Measurements from ENCODE around the gene S100B. TPM values are rescaled to one million over a fixed set of nuclear protein-coding genes. Genes with fewer than 3 reads are reported as not detected.

Gene S100B
- total and polyA plus RNA-seq, 2 of the 8 experiments (the other 6 are each of a cell fraction or from before 2014, with no cell fraction given) = 0.36 to 0.69 TPM

DNA sequence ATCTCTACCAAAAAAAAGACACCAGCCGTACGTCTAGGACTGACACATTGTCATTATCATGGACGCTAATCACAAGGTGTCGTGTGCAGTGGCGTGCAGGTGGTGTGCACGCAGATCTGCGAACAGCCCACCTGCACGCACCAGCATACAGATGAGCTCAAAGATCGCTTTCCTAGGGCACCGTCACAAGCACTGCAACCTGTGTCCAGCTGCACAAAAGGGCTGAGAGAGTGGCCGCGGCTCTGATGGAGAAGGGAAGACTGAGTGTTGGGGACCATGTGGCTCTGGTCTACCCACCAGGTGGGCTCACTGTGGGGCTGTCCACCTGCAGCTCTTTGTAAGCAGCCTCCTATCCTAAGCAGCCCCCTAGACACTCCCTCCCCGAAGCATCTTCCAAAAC lies 50.9 kb downstream of the S100B start:
- no peak for TF ChIP-seq EGR1 (IDR thresholded peaks at IDR 0.05; ENCODE audit: borderline replicate concordance, low read depth, low read length)
- TF ChIP-seq, protein P1, sequence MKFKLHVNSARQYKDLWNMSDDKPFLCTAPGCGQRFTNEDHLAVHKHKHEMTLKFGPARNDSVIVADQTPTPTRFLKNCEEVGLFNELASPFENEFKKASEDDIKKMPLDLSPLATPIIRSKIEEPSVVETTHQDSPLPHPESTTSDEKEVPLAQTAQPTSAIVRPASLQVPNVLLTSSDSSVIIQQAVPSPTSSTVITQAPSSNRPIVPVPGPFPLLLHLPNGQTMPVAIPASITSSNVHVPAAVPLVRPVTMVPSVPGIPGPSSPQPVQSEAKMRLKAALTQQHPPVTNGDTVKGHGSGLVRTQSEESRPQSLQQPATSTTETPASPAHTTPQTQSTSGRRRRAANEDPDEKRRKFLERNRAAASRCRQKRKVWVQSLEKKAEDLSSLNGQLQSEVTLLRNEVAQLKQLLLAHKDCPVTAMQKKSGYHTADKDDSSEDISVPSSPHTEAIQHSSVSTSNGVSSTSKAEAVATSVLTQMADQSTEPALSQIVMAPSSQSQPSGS (IDR thresholded peaks at IDR 0.05; ENCODE audit: low read length) = no peak
- TF ChIP-seq SIN3A (conservative IDR thresholded peaks at IDR 0.05 in 1 of 2, IDR thresholded peaks at IDR 0.05 in 1 of 2; ENCODE audit: low read depth in 1 of 2, low read length in 2 of 2) = no peak
- TF ChIP-seq SIX5 (IDR thresholded peaks at IDR 0.05; ENCODE audit: low read depth, low read length) = no peak
- no peak for TF ChIP-seq ASH2L (IDR thresholded peaks at IDR 0.05; ENCODE audit: low read length)
- TF ChIP-seq, protein P2, sequence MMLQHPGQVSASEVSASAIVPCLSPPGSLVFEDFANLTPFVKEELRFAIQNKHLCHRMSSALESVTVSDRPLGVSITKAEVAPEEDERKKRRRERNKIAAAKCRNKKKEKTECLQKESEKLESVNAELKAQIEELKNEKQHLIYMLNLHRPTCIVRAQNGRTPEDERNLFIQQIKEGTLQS (IDR thresholded peaks at IDR 0.05; ENCODE audit: insufficient read depth, low read depth, low read length) = no peak
- no peak for TF ChIP-seq CTBP2 (IDR thresholded peaks at IDR 0.05; ENCODE audit: borderline replicate concordance, insufficient read depth, insufficient read length, low read length)
- no peak for TF ChIP-seq GTF2F1 (IDR thresholded peaks at IDR 0.05; ENCODE audit: borderline replicate concordance, low read depth, low read length)
- no peak for TF ChIP-seq MAFK (IDR thresholded peaks at IDR 0.05; ENCODE audit: low read depth, low read length)
- TF ChIP-seq ZNF274 (IDR thresholded peaks at IDR 0.05; ENCODE audit: borderline replicate concordance, extremely low read depth, low read length) = no peak
- TF ChIP-seq SP4 (IDR thresholded peaks at IDR 0.05; ENCODE audit: low read length) = no peak
- TF ChIP-seq RXRA (IDR thresholded peaks at IDR 0.05; ENCODE audit: insufficient read depth, low read depth, low read length) = no peak
- H3K79me1 ChIP-seq (ENCODE audit: low read depth, low read length) = no peaks in the 10 kb centered on the region
- H3K9me3 ChIP-seq (ENCODE audit: insufficient read depth in 2 of 2, low read depth in 1 of 2, low read length in 1 of 2) = no peaks in the 10 kb centered on the region
- no peak overlapping the region for H4K8ac ChIP-seq (ENCODE audit: extremely low read depth, insufficient read depth, low read length)
- POLR2A ChIA-PET (ENCODE audit: partially characterized antibody) = no interaction called here
- no peak overlapping the region for H4K91ac ChIP-seq (replicated peaks; ENCODE audit: insufficient read length, low read length)
- peaks cover 0 to 19% (median 10%) of the 10 kb centered on the region in 4 experiments; a peak in 5 of 8 replicates for H3K36me3 ChIP-seq (ENCODE audit: control insufficient read depth in 2 of 4, insufficient read depth in 4 of 4, low read length in 3 of 4)
- no peak overlapping the region for H2BK5ac ChIP-seq (ENCODE audit: low read depth, low read length)
- no peak for DNase-seq (ENCODE audit: low read depth in 1 of 2, low spot score in 2 of 2)
- 94% methylated on average over 13 of the region's 13 CpGs; no CpG with 5 or more reads in 1 of the 2 experiments for WGBS, 2 experiments (ENCODE audit: extremely low coverage in 1 of 2, insufficient coverage in 1 of 2, insufficient read length in 1 of 2, insufficient replicate concordance in 2 of 2, low coverage in 1 of 2, low lambda C conversion rate in 2 of 2, missing lambda C conversion rate in 1 of 2)
- no peak overlapping the region for H3K23ac ChIP-seq (ENCODE audit: insufficient read length)
- no peaks in the 10 kb centered on the region for H3K23me2 ChIP-seq (ENCODE audit: low read depth, low read length)
- no peak overlapping the region for H3K4me2 ChIP-seq (ENCODE audit: insufficient read depth in 1 of 2, low read depth in 2 of 2, low read length in 2 of 2)
- no peak overlapping the region for H2BK12ac ChIP-seq (ENCODE audit: low read depth, low read length)
- no peak for FAIRE-seq
- no peak overlapping the region for H2BK120ac ChIP-seq (replicated peaks; ENCODE audit: low read depth, low read length)
- no peaks in the 10 kb centered on the region for H3K79me2 ChIP-seq (ENCODE audit: control insufficient read depth in 1 of 2, insufficient read depth in 2 of 2, low read length in 2 of 2)
- no peak overlapping the region for H2BK20ac ChIP-seq (ENCODE audit: low read length)
- peaks cover 0 to 3% of the 10 kb centered on the region in 2 experiments for H4K20me1 ChIP-seq (replicated peaks in 1 of 2; ENCODE audit: control insufficient read depth in 1 of 2, insufficient read depth in 2 of 2, low read length in 2 of 2)
- no peaks in the 10 kb centered on the region for H3K4me1 ChIP-seq (replicated peaks in 1 of 4; ENCODE audit: control insufficient read depth in 3 of 4, insufficient read depth in 4 of 4, low read length in 3 of 4)
- no peak overlapping the region for H3K4me3 ChIP-seq (ENCODE audit: extremely low read depth in 1 of 4, insufficient read depth in 2 of 4, low read depth in 3 of 4, low read length in 4 of 4)
- no peak overlapping the region for H2BK15ac ChIP-seq (ENCODE audit: low read length)
- H3K27ac ChIP-seq (ENCODE audit: low read depth, low read length) = no peak overlapping the region
- H3K18ac ChIP-seq (ENCODE audit: extremely low read depth, low read length) = no peak overlapping the region
- no peak overlapping the region for H3K9ac ChIP-seq (replicated peaks in 1 of 4; ENCODE audit: extremely low read depth in 1 of 4, low read depth in 3 of 4, low read length in 3 of 4)
- H3K14ac ChIP-seq (ENCODE audit: insufficient read length) = no peak overlapping the region
- H3K56ac ChIP-seq (replicated peaks; ENCODE audit: insufficient read length, low read depth, low read length) = no peak overlapping the region
- no peak overlapping the region for H2AFZ ChIP-seq (ENCODE audit: low read length)
- no peaks in the 10 kb centered on the region for H3K27me3 ChIP-seq (replicated peaks in 1 of 4; ENCODE audit: control insufficient read depth in 3 of 4, extremely low read depth in 1 of 4, insufficient read depth in 3 of 4, low read length in 3 of 4)
- no peak overlapping the region for H3K4ac ChIP-seq (replicated peaks; ENCODE audit: insufficient read length, low read depth, low read length)
- CTCF ChIA-PET (ENCODE audit: partially characterized antibody) = no interaction called here
- no peak overlapping the region for H2AK5ac ChIP-seq (ENCODE audit: low read depth, low read length)
- no peak overlapping the region for H4K5ac ChIP-seq (ENCODE audit: insufficient read length, low read depth, low read length)

Measured in H1 (cell line).